ENCODE results near the gene PCDH9.

PCDH9 gene

GRCh38 chr13:66703597-66703996 is 526.5 kb downstream of the PCDH9 start:
- no peak for DNase-seq

- no peak for DNase-seq
Observed at GRCh38 chr13:66700117-66700601, 530.0 kb downstream of the PCDH9 start.

- no peak for DNase-seq
Observed at GRCh38 chr13:66693656-66694055, 536.5 kb downstream of the PCDH9 start.

- DNase-seq, result no peak
Observed at GRCh38 chr13:66691149-66691548, 539.0 kb downstream of the PCDH9 start.

GRCh38 chr13:66689628-66690027 is 540.5 kb downstream of the PCDH9 start:
- no peak for DNase-seq

- no peak for DNase-seq
Observed at GRCh38 chr13:66689037-66689619, 541.0 kb downstream of the PCDH9 start.

GRCh38 chr13:66681403-66681802 is 548.7 kb downstream of the PCDH9 start:
- DNase-seq, result no peak

GRCh38 chr13:66680031-66680430 is 550.1 kb downstream of the PCDH9 start:
- DNase-seq, result no peak

- DNase-seq, result no peak
Observed at GRCh38 chr13:66675620-66676019, 554.5 kb downstream of the PCDH9 start.

- DNase-seq, result no peak
Observed at GRCh38 chr13:66673401-66673800, 556.7 kb downstream of the PCDH9 start.

GRCh38 chr13:66665991-66666390 is 564.1 kb downstream of the PCDH9 start:
- no peak for DNase-seq

- no peak for DNase-seq
Observed at GRCh38 chr13:66663711-66664110, 566.4 kb downstream of the PCDH9 start.

GRCh38 chr13:66663206-66663605 is 566.9 kb downstream of the PCDH9 start:
- DNase-seq, result no peak

GRCh38 chr13:66661336-66661735 is 568.8 kb downstream of the PCDH9 start:
- no peak for DNase-seq

GRCh38 chr13:66660468-66660813 is 569.7 kb downstream of the PCDH9 start:
- DNase-seq, result no peak

- no peak for DNase-seq
Observed at GRCh38 chr13:66659701-66660467, 570.3 kb downstream of the PCDH9 start.

- no peak for DNase-seq
Observed at GRCh38 chr13:66659286-66659685, 570.9 kb downstream of the PCDH9 start.

GRCh38 chr13:66657165-66657881 is 572.8 kb downstream of the PCDH9 start:
- DNase-seq, result no peak

- DNase-seq, result no peak
Observed at GRCh38 chr13:66655847-66656454, 574.2 kb downstream of the PCDH9 start.

GRCh38 chr13:66644855-66645460 is 585.2 kb downstream of the PCDH9 start:
- no peak for DNase-seq

- DNase-seq, result no peak
Observed at GRCh38 chr13:66640231-66640630, 589.9 kb downstream of the PCDH9 start.

- no peak for DNase-seq
Observed at GRCh38 chr13:66639044-66639443, 591.1 kb downstream of the PCDH9 start.

- DNase-seq, result no peak
Observed at GRCh38 chr13:66635526-66635925, 594.6 kb downstream of the PCDH9 start.
